ENCODE measurements around the gene SLC2A8.

Gene SLC2A8

GRCh38 chr9:127430415-127430814 is 33.4 kb downstream of the SLC2A8 start:
- DNase-seq (ENCODE audit: low spot score), result no peak

- DNase-seq (ENCODE audit: low spot score), result no peak
Measured at GRCh38 chr9:127437497-127438264, 40.7 kb downstream of the SLC2A8 start.

- no peak for DNase-seq (ENCODE audit: low spot score)
Measured at GRCh38 chr9:127438394-127438793, 41.4 kb downstream of the SLC2A8 start.

- DNase-seq (ENCODE audit: low spot score), result no peak
Measured at GRCh38 chr9:127444283-127444920, 47.4 kb downstream of the SLC2A8 start.

- DNase-seq (ENCODE audit: low spot score), result no peak
Measured at GRCh38 chr9:127444921-127445850, 48.2 kb downstream of the SLC2A8 start.

- DNase-seq (ENCODE audit: low spot score), result no peak
Measured at GRCh38 chr9:127445851-127446712, 49.1 kb downstream of the SLC2A8 start.

- DNase-seq (ENCODE audit: low spot score), result no peak
Measured at GRCh38 chr9:127446713-127447415, 49.9 kb downstream of the SLC2A8 start.

GRCh38 chr9:127447416-127448111 is 50.6 kb downstream of the SLC2A8 start:
- no peak for DNase-seq (ENCODE audit: low spot score)

GRCh38 chr9:127448112-127448805 is 51.3 kb downstream of the SLC2A8 start:
- no peak for DNase-seq (ENCODE audit: low spot score)

GRCh38 chr9:127449332-127449966 is 52.5 kb downstream of the SLC2A8 start:
- no peak for DNase-seq (ENCODE audit: low spot score)

GRCh38 chr9:127450243-127450760 is 53.3 kb downstream of the SLC2A8 start:
- DNase-seq (ENCODE audit: low spot score), result peak; percentile 40

GRCh38 chr9:127450830-127451607 is 54.0 kb downstream of the SLC2A8 start, which contains the start of the genes LRSAM1 and RPL12:
Gene LRSAM1, plus strand, starts transcription at chr9:127451510. Its CDS starts 3,018 bp downstream, at chr9:127454528.
Gene RPL12, minus strand, starts transcription at chr9:127451406. Its CDS starts 89 bp downstream, at chr9:127451317.
- DNase-seq (ENCODE audit: low spot score), result peak; percentile 97

GRCh38 chr9:127451608-127451857 is 54.6 kb downstream of the SLC2A8 start:
- DNase-seq (ENCODE audit: low spot score), result no peak

GRCh38 chr9:127451858-127452656 is 55.1 kb downstream of the SLC2A8 start:
- DNase-seq (ENCODE audit: low spot score), result peak; percentile 76

- no peak for DNase-seq (ENCODE audit: low spot score)
Measured at GRCh38 chr9:127452691-127453090, 55.7 kb downstream of the SLC2A8 start.

GRCh38 chr9:127455324-127455992 is 58.5 kb downstream of the SLC2A8 start:
- DNase-seq (ENCODE audit: low spot score), result peak; percentile 39

All from AG20443 (cell line).